NCI-H2227 treated with DMSO at 0.1 percent for 48 hours (cell line): ENCODE data around the gene PHLDB1.

Experiments
- DNase-seq: peaks from one replicate; lab custom pipeline; 2025; lab: John Stamatoyannopoulos, UW

Gene PHLDB1

DNA sequence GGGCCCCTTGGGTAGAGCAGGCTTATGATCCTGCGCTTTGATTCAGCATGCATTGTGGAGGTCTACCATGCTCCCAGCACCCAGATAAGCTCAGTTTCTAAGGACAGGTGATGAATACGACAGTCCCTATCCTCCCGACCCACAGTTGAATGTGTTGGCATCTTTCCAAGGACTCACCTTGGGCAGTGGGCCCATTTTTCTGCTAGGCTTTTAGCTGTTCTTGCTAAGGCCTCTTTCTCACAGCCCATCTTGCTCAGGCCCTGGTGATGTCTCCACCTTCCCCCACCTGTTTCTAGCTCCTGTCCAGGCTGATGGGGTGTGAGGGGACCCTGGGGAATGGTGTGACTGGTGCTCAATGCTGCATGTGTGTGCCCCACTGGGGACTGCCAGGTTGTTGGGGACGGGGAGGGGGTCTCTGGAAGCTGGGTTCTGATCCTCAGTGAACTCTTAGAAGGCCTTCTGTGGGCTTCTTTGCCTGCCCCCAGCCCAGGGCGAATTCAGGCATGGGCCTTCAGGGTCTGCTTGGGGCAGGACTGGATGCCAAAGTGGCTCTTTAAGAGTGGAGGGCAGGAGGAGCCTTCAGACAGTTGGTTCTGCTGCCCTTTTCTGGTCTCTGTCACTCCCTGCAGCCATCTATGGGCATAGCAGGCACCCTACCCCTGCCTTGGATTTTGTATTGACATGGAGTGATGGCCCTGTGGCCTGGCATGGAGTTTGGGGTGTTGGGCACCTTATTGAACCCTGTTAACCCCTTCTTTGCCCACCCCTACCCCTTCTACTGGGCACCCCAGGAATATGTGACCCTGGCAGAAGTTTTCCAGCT is 33.1 kb downstream of the PHLDB1 start:
- no peak for DNase-seq

GRCh38 chr11:118641397-118642019 is 34.1 kb downstream of the PHLDB1 start:
- no peak for DNase-seq

- DNase-seq, result no peak
These were observed 36.0 kb downstream of the PHLDB1 start for GRCh38 chr11:118643142-118643994.

GRCh38 chr11:118643995-118644345 is 36.6 kb downstream of the PHLDB1 start:
- no peak for DNase-seq

DNA sequence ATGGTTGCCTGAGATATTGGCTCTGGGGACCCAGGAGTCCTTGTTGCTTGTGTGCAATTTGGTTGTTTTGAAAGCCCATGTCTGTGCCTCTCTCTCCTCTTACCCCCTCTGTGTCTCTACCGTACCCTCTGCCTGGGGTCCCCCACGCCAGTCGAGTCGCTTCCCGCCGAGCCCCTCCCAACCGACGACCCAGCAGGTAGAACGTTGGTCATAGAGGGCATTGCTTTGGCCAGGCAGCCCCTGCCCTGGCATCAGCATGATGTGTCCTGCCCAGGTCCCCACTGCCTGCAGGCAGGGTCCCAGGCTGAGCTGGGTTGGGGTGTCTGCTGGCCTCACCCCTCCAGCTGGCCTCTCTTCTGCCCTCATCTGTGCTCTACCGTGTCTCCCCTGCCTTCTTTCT is 37.1 kb downstream of the PHLDB1 start:
- DNase-seq, result no peak

DNA sequence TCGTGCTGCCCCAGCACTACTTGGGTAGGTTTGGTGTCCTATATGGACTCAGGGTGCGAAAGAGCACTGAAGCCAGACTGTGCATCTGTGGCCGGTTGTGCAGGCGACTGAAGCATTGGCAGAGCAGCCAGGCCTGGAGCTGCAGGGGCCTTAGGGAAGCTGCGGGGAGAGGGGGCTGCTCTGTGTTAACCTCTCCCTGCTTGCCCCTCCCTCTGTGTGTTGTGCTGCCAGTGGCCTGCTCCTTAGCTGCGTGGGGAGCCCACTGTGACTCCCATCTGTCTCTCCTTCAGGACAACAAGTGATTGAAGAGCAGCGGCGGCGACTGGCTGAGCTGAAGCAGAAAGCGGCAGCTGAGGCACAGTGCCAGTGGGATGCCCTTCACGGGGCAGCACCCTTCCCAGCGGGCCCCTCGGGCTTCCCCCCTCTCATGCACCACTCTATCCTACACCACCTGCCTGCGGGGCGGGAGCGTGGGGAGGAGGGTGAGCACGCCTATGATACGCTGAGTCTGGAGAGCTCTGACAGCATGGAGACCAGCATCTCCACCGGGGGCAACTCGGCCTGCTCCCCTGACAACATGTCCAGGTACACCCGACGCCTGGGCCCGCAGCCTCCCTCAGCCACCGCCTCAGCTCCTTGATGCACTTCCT is 37.8 kb downstream of the PHLDB1 start:
- DNase-seq, result no peak

DNA sequence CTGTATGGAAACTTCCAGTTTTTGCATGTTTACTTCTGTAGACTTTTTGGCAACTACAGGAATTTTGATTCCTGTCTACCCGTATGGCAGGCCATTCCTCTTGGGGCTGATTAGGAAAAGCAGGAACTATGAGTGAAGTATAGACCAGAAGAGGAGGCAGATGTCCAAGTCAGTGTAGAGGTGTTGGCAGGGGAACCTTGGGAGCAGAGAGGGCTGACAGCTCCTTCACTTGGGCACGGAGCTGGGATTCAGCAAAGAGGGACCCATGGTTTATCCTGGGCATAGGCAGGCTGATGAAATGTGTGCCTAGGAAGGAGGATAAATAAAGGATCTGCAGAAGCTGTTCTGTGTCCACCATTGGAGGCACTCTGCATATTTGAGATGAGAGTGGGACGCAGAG is 39.0 kb downstream of the PHLDB1 start:
- DNase-seq, result no peak

- no peak for DNase-seq
These were observed 40.9 kb downstream of the PHLDB1 start for GRCh38 chr11:118648291-118648690.

GRCh38 chr11:118649941-118650340 is 42.5 kb downstream of the PHLDB1 start:
- DNase-seq, result no peak

DNA sequence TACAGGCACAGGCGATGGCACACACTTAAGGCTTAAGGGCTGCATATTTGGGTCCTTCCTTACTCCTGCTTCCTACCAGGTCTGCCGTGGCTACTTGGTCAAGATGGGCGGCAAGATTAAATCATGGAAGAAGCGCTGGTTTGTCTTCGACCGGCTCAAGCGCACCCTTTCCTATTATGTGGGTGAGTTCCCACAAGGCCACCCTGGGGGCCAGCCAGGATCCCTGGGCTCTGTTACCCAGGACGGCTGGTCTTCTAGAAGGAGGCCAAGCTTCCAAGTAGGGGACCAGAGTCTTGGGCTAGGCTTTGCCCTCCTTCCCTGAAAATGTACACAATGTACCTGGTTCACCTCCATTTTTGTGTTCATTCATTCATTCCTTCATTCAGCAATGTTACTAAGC is 43.0 kb downstream of the PHLDB1 start:
- no peak for DNase-seq

DNA sequence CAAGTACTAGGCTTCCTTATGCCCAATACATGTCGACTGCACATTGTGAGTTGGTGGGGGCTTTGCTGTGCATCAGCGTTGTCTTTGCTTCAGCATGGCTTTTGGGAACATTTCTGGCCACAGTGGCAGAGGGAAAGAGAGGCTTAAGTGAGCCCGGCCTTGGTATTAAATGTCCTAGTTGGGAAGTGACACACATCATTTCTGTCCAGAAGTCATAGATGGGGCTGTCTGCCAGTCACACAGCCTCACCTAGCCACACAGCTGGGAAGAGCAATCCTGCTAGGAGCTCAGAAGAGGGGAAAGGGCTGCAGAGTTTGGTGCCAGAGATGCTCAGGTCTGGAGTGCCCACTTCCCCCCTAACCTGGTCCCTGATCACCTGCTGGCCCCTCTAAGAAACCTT is 44.4 kb downstream of the PHLDB1 start:
- no peak for DNase-seq

GRCh38 chr11:118652681-118653181 is 45.3 kb downstream of the PHLDB1 start:
- no peak for DNase-seq

- DNase-seq, result no peak
These were observed 46.4 kb downstream of the PHLDB1 start for GRCh38 chr11:118653684-118654390.

GRCh38 chr11:118655486-118656190 is 48.2 kb downstream of the PHLDB1 start:
- no peak for DNase-seq

DNA sequence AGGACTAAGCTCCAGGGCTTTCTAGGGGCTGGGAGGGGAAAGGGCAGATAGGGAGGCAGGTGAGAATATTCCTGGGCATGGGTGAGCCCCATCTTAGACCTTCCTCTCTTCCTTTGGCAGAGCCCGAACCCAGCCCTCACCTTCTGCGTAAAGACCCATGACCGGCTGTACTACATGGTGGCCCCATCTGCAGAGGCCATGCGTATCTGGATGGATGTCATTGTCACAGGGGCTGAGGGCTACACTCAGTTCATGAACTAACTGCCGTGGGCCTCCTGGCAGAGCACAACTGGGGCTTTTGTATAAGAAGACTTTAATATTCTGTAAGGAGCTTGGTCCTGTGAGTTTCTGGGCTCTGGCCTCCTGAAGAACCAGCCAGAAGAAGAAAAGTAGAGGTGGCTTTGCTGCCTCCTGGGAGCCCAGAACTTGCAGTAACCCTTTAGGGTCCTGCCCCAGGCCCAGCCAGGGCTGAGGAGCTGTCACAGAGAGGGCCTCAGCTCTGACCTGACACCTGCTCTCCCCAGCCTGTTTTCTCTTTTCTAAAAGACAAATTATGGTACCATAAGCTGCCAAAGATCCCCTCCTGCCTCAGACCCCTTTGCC is 49.2 kb downstream of the PHLDB1 start:
- DNase-seq, result no peak

DNA sequence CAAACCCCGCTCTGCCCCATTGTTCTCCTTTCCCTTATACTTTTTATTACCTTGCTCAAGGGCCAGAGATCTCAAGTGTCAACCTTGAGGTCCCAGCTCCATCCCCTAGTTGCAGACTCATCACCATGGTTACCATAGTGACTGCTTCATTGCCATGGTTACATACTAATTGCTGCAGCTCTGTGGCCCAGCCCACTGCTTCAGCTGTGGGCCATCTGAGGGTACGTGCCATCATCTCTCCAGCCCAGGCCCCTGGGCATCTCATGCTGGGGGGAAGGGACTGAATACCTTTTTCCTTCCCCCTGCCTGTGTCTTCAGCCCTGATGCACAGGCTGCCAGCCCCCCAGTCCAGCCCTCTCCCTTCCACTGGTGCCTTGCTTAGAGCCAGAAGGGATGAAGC is 49.8 kb downstream of the PHLDB1 start:
- peak; percentile 56 for DNase-seq

GRCh38 chr11:118657709-118658428 is 50.5 kb downstream of the PHLDB1 start:
- no peak for DNase-seq

- DNase-seq, result no peak
These were observed 51.3 kb downstream of the PHLDB1 start for GRCh38 chr11:118658429-118659313.
